H9 (cell line): ENCODE data around the gene C11orf65. TPM values are rescaled to one million over a fixed set of nuclear protein-coding genes. Genes with fewer than 3 reads are reported as not detected.

ENCODE experiments used
- DNase-seq: peaks from one replicate; pipeline ENCODE4 v3.0.0-alpha.2; 2017
- H2AFZ ChIP-seq: one replicate; pipeline ENCODE4 v1.6.1; 2013; ENCODE audit warnings: mild to moderate bottlenecking, low read length, control low read depth, moderate library complexity
- H2AK5ac ChIP-seq: 2 replicates; pipeline ENCODE4 v1.6.1; 2013; ENCODE audit warnings: low read length, control low read depth, mixed read lengths; ENCODE audit not compliant: insufficient read length
- H2BK120ac ChIP-seq: one replicate; pipeline ENCODE4 v1.6.1; 2013; ENCODE audit warnings: low read depth, mild to moderate bottlenecking, low read length, control low read depth, inconsistent platforms; ENCODE audit not compliant: poor library complexity, severe bottlenecking
- H2BK12ac ChIP-seq: 2 replicates; pipeline ENCODE4 v1.6.1; 2013; ENCODE audit warnings: low read length, control low read depth, mixed read lengths, low read depth; ENCODE audit not compliant: insufficient read length
- H2BK15ac ChIP-seq: 2 replicates; pipeline ENCODE4 v1.6.1; 2013; ENCODE audit warnings: low read depth, low read length, control low read depth
- H2BK20ac ChIP-seq: one replicate; pipeline ENCODE4 v1.6.1; 2013; ENCODE audit warnings: low read depth, mild to moderate bottlenecking, low read length, control low read depth, inconsistent platforms; ENCODE audit not compliant: poor library complexity, severe bottlenecking
- H2BK5ac ChIP-seq: 2 replicates; pipeline ENCODE4 v1.6.1; 2013; ENCODE audit warnings: low read length, control low read depth, mixed read lengths; ENCODE audit not compliant: insufficient read length
- H3K14ac ChIP-seq: 2 replicates; pipeline ENCODE4 v1.6.1; 2013; ENCODE audit warnings: low read length, control low read depth; ENCODE audit not compliant: insufficient read depth
- H3K18ac ChIP-seq: 2 replicates; pipeline ENCODE4 v1.6.1; 2013; ENCODE audit warnings: low read depth, mild to moderate bottlenecking, mixed read lengths, low read length, control low read depth; ENCODE audit not compliant: insufficient read length
- H3K23ac ChIP-seq: 2 replicates; pipeline ENCODE4 v1.6.1; 2013; ENCODE audit warnings: low read length, control low read depth, mixed read lengths, low read depth; ENCODE audit not compliant: insufficient read length
- H3K23me2 ChIP-seq: 2 replicates; pipeline ENCODE4 v1.6.1; 2013; ENCODE audit warnings: low read depth, mild to moderate bottlenecking, mixed read lengths, low read length, control low read depth; ENCODE audit not compliant: insufficient read length, poor library complexity, severe bottlenecking
- H3K27ac ChIP-seq: 2 replicates; pipeline ENCODE4 v1.5.1; 2013; ENCODE audit warnings: low read length, control low read depth, mixed read lengths, low read depth; ENCODE audit not compliant: insufficient read length
- H3K27me3 ChIP-seq: 2 replicates; pipeline ENCODE4 v1.6.1; 2013; ENCODE audit warnings: low read length, control low read depth, inconsistent platforms; ENCODE audit not compliant: insufficient read depth
- H3K4ac ChIP-seq: 2 replicates; pipeline ENCODE4 v1.6.1; 2013; ENCODE audit warnings: low read depth, mild to moderate bottlenecking, control low read depth, inconsistent platforms, low read length, moderate library complexity
- H3K4me1 ChIP-seq: 2 replicates; pipeline ENCODE4 v1.6.1; 2013; ENCODE audit warnings: low read length, control low read depth, inconsistent platforms; ENCODE audit not compliant: insufficient read depth
- H3K4me2 ChIP-seq: 2 replicates; pipeline ENCODE4 v1.6.1; 2013; ENCODE audit warnings: low read length, control low read depth, mixed read lengths; ENCODE audit not compliant: insufficient read length, insufficient read depth
- H3K56ac ChIP-seq: 2 replicates; pipeline ENCODE4 v1.6.1; 2013; ENCODE audit warnings: low read depth, mild to moderate bottlenecking, mixed read lengths, low read length, control low read depth; ENCODE audit not compliant: insufficient read length
- H3K79me1 ChIP-seq: 2 replicates; pipeline ENCODE4 v1.6.1; 2013; ENCODE audit warnings: low read depth, mild to moderate bottlenecking, moderate library complexity, low read length, control low read depth, inconsistent platforms; ENCODE audit not compliant: insufficient read depth, poor library complexity, severe bottlenecking
- H3K79me2 ChIP-seq: 2 replicates; pipeline ENCODE4 v1.6.1; 2013; ENCODE audit warnings: low read length, control low read depth, inconsistent platforms; ENCODE audit not compliant: insufficient read depth
- H3K9ac ChIP-seq: 2 replicates; pipeline ENCODE4 v1.6.1; 2013; ENCODE audit warnings: low read length, control low read depth, mixed read lengths; ENCODE audit not compliant: insufficient read length; ENCODE audit errors: extremely low read depth
- H3K9me3 ChIP-seq: one replicate; pipeline ENCODE4 v1.6.1; 2013; ENCODE audit warnings: low read depth, low read length, inconsistent platforms; ENCODE audit not compliant: control insufficient read depth
- H3T11ph ChIP-seq: one replicate; pipeline ENCODE4 v1.6.1; 2013; ENCODE audit warnings: mild to moderate bottlenecking, low read length, control low read depth, inconsistent platforms
- H4K20me1 ChIP-seq: one replicate; pipeline ENCODE4 v1.6.1; 2013; ENCODE audit not compliant: control insufficient read depth, insufficient read length, insufficient read depth
- H4K5ac ChIP-seq: 2 replicates; pipeline ENCODE4 v1.6.1; 2013; ENCODE audit warnings: low read depth, mild to moderate bottlenecking, mixed read lengths, low read length, control low read depth; ENCODE audit not compliant: insufficient read length
- H4K8ac ChIP-seq: replicated peaks from 2 replicates; pipeline ENCODE4 v1.6.1; 2013; ENCODE audit warnings: low read length, control low read depth, mixed read lengths, low read depth; ENCODE audit not compliant: insufficient read length
- H4K91ac ChIP-seq: 2 replicates; pipeline ENCODE4 v1.6.1; 2013; ENCODE audit warnings: low read depth, mild to moderate bottlenecking, moderate library complexity, mixed read lengths, low read length, control low read depth; ENCODE audit not compliant: insufficient read length
- H3K27ac Mint-ChIP-seq, 3 experiments: 2 replicates in 2 of 3; 3 replicates in 1 of 3; pipeline ENCODE4 v1.8.0; 2020 to 2021; ENCODE audit warnings: mixed read lengths in 3 of 3, mild to moderate bottlenecking in 1 of 3, moderate library complexity in 1 of 3
- H3K27me3 Mint-ChIP-seq: 2 replicates; pipeline ENCODE4 v1.8.0; 2021; ENCODE audit warnings: low read depth, mild to moderate bottlenecking, moderate library complexity, mixed read lengths
- H3K36me3 Mint-ChIP-seq, 3 experiments: 2 replicates in 2 of 3; 3 replicates in 1 of 3; pipeline ENCODE4 v1.8.0; 2020 to 2021; ENCODE audit warnings: low read depth in 3 of 3, mixed read lengths in 3 of 3; ENCODE audit not compliant: insufficient read depth in 1 of 3
- H3K4me1 Mint-ChIP-seq, 2 experiments: 2 replicates each; pipeline ENCODE4 v1.8.0; 2020; ENCODE audit warnings: mixed read lengths in 2 of 2
- H3K4me3 Mint-ChIP-seq, 2 experiments: 2 replicates in 1 of 2; 3 replicates in 1 of 2; pipeline ENCODE4 v1.8.0; 2020 to 2021; ENCODE audit warnings: mild to moderate bottlenecking in 2 of 2, mixed read lengths in 2 of 2, moderate library complexity in 1 of 2
- H3K9me3 Mint-ChIP-seq, 2 experiments: 2 replicates in 1 of 2; 3 replicates in 1 of 2; pipeline ENCODE4 v1.8.0; 2020; ENCODE audit warnings: mild to moderate bottlenecking in 2 of 2, mixed read lengths in 2 of 2, moderate library complexity in 1 of 2
- CTCF ChIP-seq: fragments of 200-600 bp; sonication (generic); conservative IDR thresholded peaks from 3 replicates; pipeline ENCODE4 v1.8.0; 2021; ENCODE audit warnings: antibody characterized with exemption, mild to moderate bottlenecking
- WGBS: extraction: QIAGEN DNeasy Blood & Tissue Kit; methylation state at CpG from one replicate; pipeline ENCODE4 v1.1.7; 2013; ENCODE audit warnings: missing lambda C conversion rate, low lambda C conversion rate, mixed read lengths; ENCODE audit not compliant: insufficient read length; ENCODE audit errors: extremely low coverage; 5-methylcytosine and 5-hydroxymethylcytosine counted together
- total RNA-seq: library from RNA; stranded (reverse); gene quantifications from 2 replicates; pipeline ENCODE4 v1.2.1, GENCODE V29; 2021

C11orf65 gene
- total RNA-seq, 1 experiment from 2014 or later, result 0.55 TPM

- H3K23me2 ChIP-seq, result no peaks in the 10 kb centered on the region
- H3K4me1 Mint-ChIP-seq, result peaks cover 20 to 24% of the 10 kb centered on the region in 2 experiments
- H2BK120ac ChIP-seq, result no peak overlapping the region
- H2BK12ac ChIP-seq, result no peak overlapping the region
- H3K27ac Mint-ChIP-seq, result no peak overlapping the region
- H3K36me3 Mint-ChIP-seq, result peaks cover under 1 to 9% (median 9%) of the 10 kb centered on the region in 3 experiments; a peak in 5 of 7 replicates
- no peaks in the 10 kb centered on the region for H3K79me1 ChIP-seq
- no peak overlapping the region for H3K4me2 ChIP-seq
- no peak for TF ChIP-seq CTCF
- H3T11ph ChIP-seq, result no peak overlapping the region
- no peaks in the 10 kb centered on the region for H3K79me2 ChIP-seq
- H3K56ac ChIP-seq, result no peak overlapping the region
- no peak overlapping the region for H3K14ac ChIP-seq
- H4K5ac ChIP-seq, result no peak overlapping the region
- no peak overlapping the region for H4K8ac ChIP-seq
- no peaks in the 10 kb centered on the region for H4K20me1 ChIP-seq
- H2AK5ac ChIP-seq, result no peak overlapping the region
- H3K27ac ChIP-seq, result no peak overlapping the region
- H3K27me3 ChIP-seq, result no peaks in the 10 kb centered on the region
- no peak overlapping the region for H3K18ac ChIP-seq
- no peak overlapping the region for H2AFZ ChIP-seq
- H2BK20ac ChIP-seq, result no peak overlapping the region
- H3K27me3 Mint-ChIP-seq, result no peaks in the 10 kb centered on the region
- H3K23ac ChIP-seq, result no peak overlapping the region
- no peak overlapping the region for H4K91ac ChIP-seq
- no peak overlapping the region for H2BK15ac ChIP-seq
- no peak for DNase-seq
- H3K9me3 Mint-ChIP-seq, result no peaks in the 10 kb centered on the region
- H3K4me1 ChIP-seq, result no peaks in the 10 kb centered on the region; the same call in 1 of the 2 replicates
- no peaks in the 10 kb centered on the region for H3K9me3 ChIP-seq
- no CpG with 5 or more reads among the region's 2 CpGs for WGBS
- no peak overlapping the region for H3K4me3 Mint-ChIP-seq
- H3K4ac ChIP-seq, result no peak overlapping the region
- H2BK5ac ChIP-seq, result no peak overlapping the region
- no peak overlapping the region for H3K9ac ChIP-seq
Measured at GRCh38 chr11:108343714-108344113, 123.6 kb downstream of the C11orf65 start.
